Neural progenitor cell (in vitro differentiated cells): ENCODE measurements around the gene FLNA.

ENCODE experiments used
- CTCF ChIP-seq: fragments of 200-600 bp; sonication (generic); IDR thresholded peaks from 2 replicates; pipeline ENCODE4 v1.5.1; 2017; ENCODE audit warnings: antibody characterized with exemption, mild to moderate bottlenecking
- EZH2phosphoT487 ChIP-seq: fragments of 200-600 bp; sonication (generic); IDR thresholded peaks from 2 replicates; pipeline ENCODE4 v1.6.1; 2017; ENCODE audit warnings: antibody characterized with exemption

- TF ChIP-seq EZH2phosphoT487, result no peak
- TF ChIP-seq CTCF, result no peak
These were observed 25.6 kb downstream of the FLNA start for GRCh38 chrX:154348646-154349358.
